PFSK-1 (cell line): ENCODE data around the gene HS1BP3.

ENCODE experiments used
- POLR2AphosphoS5 ChIP-seq: IDR thresholded peaks from 2 replicates; pipeline ENCODE4 v1.6.1; 2012; ENCODE audit warnings: low read depth, mild to moderate bottlenecking, control low read depth, low read length, moderate library complexity
- TAF1 ChIP-seq: IDR thresholded peaks from 2 replicates; pipeline ENCODE4 v1.6.1; 2012; ENCODE audit warnings: low read length, control low read depth, borderline replicate concordance; ENCODE audit not compliant: insufficient read depth
- TF ChIP-seq, protein P1 (sequence below), 2 experiments: IDR thresholded peaks; 2 replicates each; pipeline versions ENCODE4 v1.6.1 to v1.8.0; 2011 to 2012; ENCODE audit warnings: low read depth in 2 of 2, low read length in 2 of 2, control low read depth in 1 of 2, inconsistent platforms in 1 of 2, mild to moderate bottlenecking in 1 of 2, moderate library complexity in 1 of 2; ENCODE audit not compliant: insufficient read depth in 1 of 2

- TF ChIP-seq TAF1 (no peak), POLR2AphosphoS5 (no peak)
- TF ChIP-seq, protein P1, sequence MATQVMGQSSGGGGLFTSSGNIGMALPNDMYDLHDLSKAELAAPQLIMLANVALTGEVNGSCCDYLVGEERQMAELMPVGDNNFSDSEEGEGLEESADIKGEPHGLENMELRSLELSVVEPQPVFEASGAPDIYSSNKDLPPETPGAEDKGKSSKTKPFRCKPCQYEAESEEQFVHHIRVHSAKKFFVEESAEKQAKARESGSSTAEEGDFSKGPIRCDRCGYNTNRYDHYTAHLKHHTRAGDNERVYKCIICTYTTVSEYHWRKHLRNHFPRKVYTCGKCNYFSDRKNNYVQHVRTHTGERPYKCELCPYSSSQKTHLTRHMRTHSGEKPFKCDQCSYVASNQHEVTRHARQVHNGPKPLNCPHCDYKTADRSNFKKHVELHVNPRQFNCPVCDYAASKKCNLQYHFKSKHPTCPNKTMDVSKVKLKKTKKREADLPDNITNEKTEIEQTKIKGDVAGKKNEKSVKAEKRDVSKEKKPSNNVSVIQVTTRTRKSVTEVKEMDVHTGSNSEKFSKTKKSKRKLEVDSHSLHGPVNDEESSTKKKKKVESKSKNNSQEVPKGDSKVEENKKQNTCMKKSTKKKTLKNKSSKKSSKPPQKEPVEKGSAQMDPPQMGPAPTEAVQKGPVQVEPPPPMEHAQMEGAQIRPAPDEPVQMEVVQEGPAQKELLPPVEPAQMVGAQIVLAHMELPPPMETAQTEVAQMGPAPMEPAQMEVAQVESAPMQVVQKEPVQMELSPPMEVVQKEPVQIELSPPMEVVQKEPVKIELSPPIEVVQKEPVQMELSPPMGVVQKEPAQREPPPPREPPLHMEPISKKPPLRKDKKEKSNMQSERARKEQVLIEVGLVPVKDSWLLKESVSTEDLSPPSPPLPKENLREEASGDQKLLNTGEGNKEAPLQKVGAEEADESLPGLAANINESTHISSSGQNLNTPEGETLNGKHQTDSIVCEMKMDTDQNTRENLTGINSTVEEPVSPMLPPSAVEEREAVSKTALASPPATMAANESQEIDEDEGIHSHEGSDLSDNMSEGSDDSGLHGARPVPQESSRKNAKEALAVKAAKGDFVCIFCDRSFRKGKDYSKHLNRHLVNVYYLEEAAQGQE (IDR thresholded peaks at IDR 0.05; ENCODE audit: insufficient read depth in 1 of 2, low read depth in 2 of 2, low read length in 2 of 2) = no peak
Measured at GRCh38 chr2:20649976-20650375, 922 bp downstream of the HS1BP3 start.
